ENCODE measurements around the gene FTSJ3. TPM values are rescaled to one million over a fixed set of nuclear protein-coding genes. Genes with fewer than 3 reads are reported as not detected.

The FTSJ3 gene
- total RNA-seq, 1 experiment from 2014 or later, result 82.4 TPM

DNA sequence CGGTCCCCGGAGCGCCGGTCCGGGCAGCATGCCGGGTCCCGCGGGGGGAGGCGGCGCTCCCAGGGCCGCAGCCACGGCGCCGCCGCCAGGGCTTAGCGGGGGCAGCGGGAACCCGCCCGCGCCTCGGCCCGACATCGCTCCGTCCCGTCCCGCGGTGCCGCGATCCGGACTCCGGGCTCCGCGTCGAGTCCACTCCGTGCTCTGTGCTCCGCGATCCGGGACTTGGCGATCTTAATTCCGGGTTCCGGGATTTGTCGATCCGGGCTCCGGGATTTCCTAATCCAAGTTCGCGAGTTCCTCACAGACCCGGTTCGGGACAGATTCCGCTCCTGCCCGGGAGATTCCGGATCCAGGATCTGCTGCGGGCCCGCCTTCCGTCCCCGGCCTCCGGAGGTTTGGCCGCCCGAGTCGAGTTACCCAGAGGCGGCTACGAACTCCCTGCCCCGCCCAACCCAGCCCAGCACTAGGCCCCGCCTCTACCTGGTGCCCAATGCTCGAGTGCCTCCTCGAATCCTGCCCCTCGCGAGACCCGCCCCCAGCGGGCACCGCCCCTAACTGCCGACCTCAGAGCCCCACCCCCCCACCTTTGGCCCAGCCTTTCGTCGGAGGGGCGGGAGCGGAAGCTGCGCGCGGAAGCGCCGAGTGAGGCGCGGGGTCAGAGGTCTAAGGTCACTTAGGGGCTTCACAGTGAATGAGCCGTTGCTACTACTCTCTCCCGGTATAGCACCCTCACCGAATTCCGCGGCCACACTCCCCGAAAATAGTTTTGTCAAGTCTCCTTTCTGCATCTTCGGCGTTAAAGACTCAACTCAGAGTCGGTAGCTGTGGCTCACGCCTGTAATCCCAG lies 15.3 kb upstream of the FTSJ3 start, which contains the start of gene SMARCD2:
Gene SMARCD2, minus strand, starts transcription at position 146 of the 847 bp plus-strand sequence. Its CDS starts 11 bp downstream, at position 135.
- Histone ChIP-seq H3K9ac (ENCODE audit: low read length) (peak within 1 kb of the TSS; percentile 86), H2AFZ (ENCODE audit: low read length) (peak within 1 kb of the TSS; percentile 80), H3K9me3 (ENCODE audit: low read length) (no peaks in the 10 kb centered on the region), H3F3A (ENCODE audit: low read length, unreplicated experiment) (no peaks in the 10 kb centered on the region), H3K36me3 (ENCODE audit: low read depth, low read length) (no peaks in the 10 kb centered on the region), H4K20me1 (ENCODE audit: low read length) (0 out of 2 replicates have a peak, but pooled peaks cover 3% of the 10 kb centered on the region), H3K4me3 (ENCODE audit: low read length) (peak within 1 kb of the TSS; percentile 88), H3K4me2 (ENCODE audit: low read length) (peak within 1 kb of the TSS; percentile 95), H3K27ac (ENCODE audit: low read length) (peak within 1 kb of the TSS; percentile 19; the same call in 1 of the 2 replicates), H3K4me1 (ENCODE audit: insufficient read depth, low read length) (peaks cover 33% of the 10 kb centered on the region), H3K9me2 (replicated peaks; ENCODE audit: low read length) (no peaks in the 10 kb centered on the region), H3K27me3 (ENCODE audit: low read length) (no peaks in the 10 kb centered on the region), H3K79me2 (ENCODE audit: low read length) (peaks cover 45% of the 10 kb centered on the region)
- CTCF ChIA-PET, result interaction anchor here (0.9 kb wide), 1 partner anchor 23 kb away, joined by 4 read pairs; no protein-coding TSS in a partner anchor
- TF ChIP-seq EZH2phosphoT487 (IDR thresholded peaks at IDR 0.05; ENCODE audit: borderline replicate concordance, low read length) (no peak), EZH2 (IDR thresholded peaks at IDR 0.05; ENCODE audit: low read length, unreplicated experiment) (no peak)
- TF ChIP-seq, protein P1, sequence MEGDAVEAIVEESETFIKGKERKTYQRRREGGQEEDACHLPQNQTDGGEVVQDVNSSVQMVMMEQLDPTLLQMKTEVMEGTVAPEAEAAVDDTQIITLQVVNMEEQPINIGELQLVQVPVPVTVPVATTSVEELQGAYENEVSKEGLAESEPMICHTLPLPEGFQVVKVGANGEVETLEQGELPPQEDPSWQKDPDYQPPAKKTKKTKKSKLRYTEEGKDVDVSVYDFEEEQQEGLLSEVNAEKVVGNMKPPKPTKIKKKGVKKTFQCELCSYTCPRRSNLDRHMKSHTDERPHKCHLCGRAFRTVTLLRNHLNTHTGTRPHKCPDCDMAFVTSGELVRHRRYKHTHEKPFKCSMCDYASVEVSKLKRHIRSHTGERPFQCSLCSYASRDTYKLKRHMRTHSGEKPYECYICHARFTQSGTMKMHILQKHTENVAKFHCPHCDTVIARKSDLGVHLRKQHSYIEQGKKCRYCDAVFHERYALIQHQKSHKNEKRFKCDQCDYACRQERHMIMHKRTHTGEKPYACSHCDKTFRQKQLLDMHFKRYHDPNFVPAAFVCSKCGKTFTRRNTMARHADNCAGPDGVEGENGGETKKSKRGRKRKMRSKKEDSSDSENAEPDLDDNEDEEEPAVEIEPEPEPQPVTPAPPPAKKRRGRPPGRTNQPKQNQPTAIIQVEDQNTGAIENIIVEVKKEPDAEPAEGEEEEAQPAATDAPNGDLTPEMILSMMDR (conservative IDR thresholded peaks at IDR 0.05; ENCODE audit: low read depth, low read length), result no peak
- no TSS peak for BruUV-seq (replicated peaks)
- DNase-seq (peak; percentile 99), ATAC-seq (peak; percentile 82)
- POLR2A ChIA-PET (ENCODE audit: unreplicated experiment), result interaction anchor here (1.0 kb wide), 1 partner anchor 69 kb away, joined by 4 read pairs; the partner anchor contains the start of gene CCDC47
- intact Hi-C loops (cut with micrococcal nuclease), result loop anchor here (1.0 kb wide), 1 partner anchor 15 kb away; the partner anchor contains the start of genes FTSJ3 and PSMC5

DNA sequence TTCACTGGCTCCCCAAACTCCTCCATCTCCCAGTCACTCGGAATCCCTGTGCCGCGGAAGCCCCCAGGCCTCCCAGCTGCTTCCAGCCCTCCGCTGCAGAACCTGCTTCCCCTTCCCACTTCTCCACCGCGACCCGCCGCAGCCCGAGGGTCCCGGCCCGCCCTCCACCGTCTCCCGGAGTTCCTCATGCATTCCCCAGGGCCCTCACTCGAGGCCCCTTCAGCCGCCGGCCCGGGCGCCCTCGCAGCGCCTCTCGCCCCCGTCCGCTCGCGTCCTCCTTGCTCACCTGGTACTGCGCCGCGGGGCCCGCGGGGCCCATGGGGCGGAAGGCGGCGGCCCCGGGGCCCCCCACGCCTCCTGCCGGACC lies 14.7 kb upstream of the FTSJ3 start:
- peak overlapping the region; percentile 95 for H3K4me2 ChIP-seq (ENCODE audit: low read length)
- H4K20me1 ChIP-seq (ENCODE audit: low read length), result 0 out of 2 replicates have a peak, but pooled peaks cover 3% of the 10 kb centered on the region
- ATAC-seq (peak; percentile 42), DNase-seq (no peak)
- H3K4me1 ChIP-seq (ENCODE audit: insufficient read depth, low read length), result peaks cover 33% of the 10 kb centered on the region
- peaks cover under 1% of the 10 kb centered on the region; the same call in 1 of the 2 replicates for H3K36me3 ChIP-seq (ENCODE audit: low read depth, low read length)
- intact Hi-C loops (cut with micrococcal nuclease), result no loop called here
- ChIA-PET CTCF (no interaction called here), POLR2A (ENCODE audit: unreplicated experiment) (interaction anchor here (1.4 kb wide), 1 partner anchor 100 kb away, joined by 3 read pairs; no protein-coding TSS in a partner anchor)
- H3K4me3 ChIP-seq (ENCODE audit: low read length), result peak overlapping the region; percentile 88
- no peaks in the 10 kb centered on the region for H3K9me3 ChIP-seq (ENCODE audit: low read length)
- no peaks in the 10 kb centered on the region for H3F3A ChIP-seq (ENCODE audit: low read length, unreplicated experiment)
- H3K27ac ChIP-seq (ENCODE audit: low read length), result peak overlapping the region; percentile 11; the same call in 1 of the 2 replicates
- H2AFZ ChIP-seq (ENCODE audit: low read length), result peak overlapping the region; percentile 72
- no peaks in the 10 kb centered on the region for H3K9me2 ChIP-seq (replicated peaks; ENCODE audit: low read length)
- peaks cover 51% of the 10 kb centered on the region for H3K79me2 ChIP-seq (ENCODE audit: low read length)
- TF ChIP-seq EZH2phosphoT487 (IDR thresholded peaks at IDR 0.05; ENCODE audit: borderline replicate concordance, low read length) (no peak), EZH2 (IDR thresholded peaks at IDR 0.05; ENCODE audit: low read length, unreplicated experiment) (no peak)
- TF ChIP-seq, protein P1 (conservative IDR thresholded peaks at IDR 0.05; ENCODE audit: low read depth, low read length), result no peak
- no TSS peak for BruUV-seq (replicated peaks)
- peak overlapping the region; percentile 86 for H3K9ac ChIP-seq (ENCODE audit: low read length)
- H3K27me3 ChIP-seq (ENCODE audit: low read length), result no peaks in the 10 kb centered on the region

Measured in PC-3 (cell line).